Muscle layer of colon (tissue), 2 donors: Measurements from ENCODE around the gene QKI.

Experiments
- H3K27ac ChIP-seq: one replicate; pipeline ENCODE4 v1.7.0; 2013; ENCODE audit warnings: low read depth, mild to moderate bottlenecking, low read length, moderate library complexity
- H3K27me3 ChIP-seq, 2 donors: one replicate each; pipeline ENCODE4 v1.7.0; 2013; ENCODE audit warnings: low read length in 2 of 2, mild to moderate bottlenecking in 2 of 2; ENCODE audit not compliant: insufficient read depth in 2 of 2, control insufficient read depth in 1 of 2
- H3K36me3 ChIP-seq: one replicate; pipeline ENCODE4 v1.7.0; 2013; ENCODE audit warnings: mild to moderate bottlenecking, low read length; ENCODE audit not compliant: insufficient read depth
- H3K4me1 ChIP-seq: one replicate; pipeline ENCODE4 v1.7.0; 2013; ENCODE audit warnings: mild to moderate bottlenecking, low read length; ENCODE audit not compliant: insufficient read depth
- H3K4me3 ChIP-seq, 2 donors: one replicate each; pipeline ENCODE4 v1.7.0; 2013; ENCODE audit warnings: low read length in 2 of 2, low read depth in 1 of 2, mild to moderate bottlenecking in 1 of 2, moderate library complexity in 1 of 2
- H3K9ac ChIP-seq: one replicate; pipeline ENCODE4 v1.7.0; 2013; ENCODE audit warnings: low read length
- H3K9me3 ChIP-seq: one replicate; pipeline ENCODE4 v1.7.0; 2013; ENCODE audit warnings: mild to moderate bottlenecking, low read length
- donor health status: abdominal sarcoma.
- donor health status: Adenocarcinoma of cecum.

Gene QKI

DNA sequence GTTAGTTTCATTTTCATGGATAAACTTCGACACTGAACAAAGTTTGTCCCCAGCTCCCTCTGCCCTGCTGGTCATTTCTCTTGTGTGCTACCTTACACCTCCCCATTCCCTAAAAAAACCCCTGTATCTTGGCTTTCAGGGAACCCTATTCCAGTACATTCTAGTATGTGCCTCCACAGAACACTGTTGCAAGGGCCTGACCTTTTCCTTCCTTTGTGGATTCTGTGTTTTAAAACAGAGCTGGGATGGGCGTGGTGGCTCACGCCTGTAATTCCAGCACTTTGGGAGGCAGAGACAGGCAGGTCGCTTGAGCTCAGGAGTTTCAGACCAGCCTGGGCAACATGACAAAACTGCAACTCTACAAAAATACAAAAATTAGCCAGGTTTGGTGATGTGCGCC, 20.6 kb upstream of the QKI start:
- H3K4me3 ChIP-seq = no peak overlapping the region
- H3K36me3 ChIP-seq = no peaks in the 10 kb centered on the region
- no peaks in the 10 kb centered on the region for H3K27me3 ChIP-seq
- H3K27ac ChIP-seq = no peak overlapping the region
- H3K4me1 ChIP-seq = no peaks in the 10 kb centered on the region
- H3K9me3 ChIP-seq = no peaks in the 10 kb centered on the region
- H3K9ac ChIP-seq = no peak overlapping the region

DNA sequence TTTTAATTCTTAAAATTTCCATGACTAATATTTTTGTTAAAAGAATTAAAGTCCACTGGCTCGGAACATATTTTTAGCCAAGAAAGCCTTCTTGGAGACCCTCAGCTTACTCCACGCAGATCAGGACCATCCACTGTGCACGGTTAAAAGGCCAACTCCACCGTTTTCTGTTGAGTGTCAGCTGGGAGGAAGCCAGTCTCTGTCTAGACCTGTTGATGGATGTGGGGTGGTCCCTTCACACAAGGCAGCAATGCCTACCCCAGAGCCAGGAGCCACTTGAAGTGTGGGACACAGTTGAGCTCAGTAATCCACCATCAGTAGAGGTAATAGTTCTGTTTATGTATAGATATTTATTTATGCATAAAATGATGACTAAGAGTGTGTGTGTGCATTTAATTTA, 19.9 kb upstream of the QKI start:
- Histone ChIP-seq H3K27me3 (no peaks in the 10 kb centered on the region), H3K4me1 (no peaks in the 10 kb centered on the region), H3K9me3 (no peaks in the 10 kb centered on the region), H3K36me3 (no peaks in the 10 kb centered on the region), H3K27ac (no peak overlapping the region), H3K4me3 (no peak overlapping the region), H3K9ac (no peak overlapping the region)

DNA sequence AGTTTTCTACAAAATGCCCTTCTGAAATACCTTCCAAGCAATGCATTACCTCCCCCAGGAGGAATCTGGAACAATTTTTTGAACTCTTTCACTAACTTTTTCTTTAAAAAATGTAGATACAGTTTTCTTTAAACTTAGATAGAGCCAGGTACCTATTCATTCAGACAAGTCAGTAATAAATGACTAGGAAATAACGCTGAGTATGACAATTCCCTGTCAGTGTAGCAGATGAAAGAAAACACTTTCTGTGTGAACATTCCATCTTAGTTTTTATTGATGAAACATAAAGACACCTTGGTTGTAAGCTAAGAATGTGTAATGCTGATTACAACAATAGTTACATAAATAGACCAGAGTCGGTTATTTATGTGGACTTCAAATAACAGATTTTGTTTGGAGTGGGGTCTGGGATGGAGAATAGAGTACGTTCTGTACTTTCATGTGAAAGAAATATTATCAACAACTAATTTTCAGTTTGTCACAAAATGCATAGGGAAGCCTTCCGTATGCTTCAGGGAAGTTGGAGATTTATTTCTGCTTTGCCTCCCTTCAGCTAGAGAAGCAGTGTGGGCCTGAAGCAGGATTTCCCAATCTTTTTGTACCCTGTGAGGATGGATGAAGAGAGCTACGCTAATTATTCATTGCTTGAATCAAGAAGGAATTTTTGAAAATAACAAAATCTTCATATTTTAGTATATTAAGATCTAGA, 19.2 kb upstream of the QKI start:
- Histone ChIP-seq H3K27ac (no peak overlapping the region), H3K9me3 (no peaks in the 10 kb centered on the region), H3K4me1 (no peaks in the 10 kb centered on the region), H3K9ac (no peak overlapping the region), H3K27me3 (no peaks in the 10 kb centered on the region), H3K36me3 (no peaks in the 10 kb centered on the region), H3K4me3 (no peak overlapping the region)

DNA sequence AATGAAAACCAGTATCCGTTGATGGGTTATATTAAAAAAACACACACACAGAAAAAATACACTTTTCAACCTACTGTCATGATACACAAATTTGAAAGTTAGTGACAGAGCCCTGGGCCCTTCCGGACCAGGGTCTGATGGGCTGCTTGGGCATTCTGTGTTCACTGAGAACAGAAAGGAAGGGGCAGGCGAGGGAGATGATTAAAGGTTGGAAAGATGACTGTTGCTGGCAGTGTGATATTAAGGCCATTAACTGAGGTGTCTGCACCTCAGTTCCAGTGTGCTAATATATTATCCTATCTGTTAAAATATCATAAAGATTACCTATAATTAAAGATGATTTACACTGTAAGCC, 18.7 kb upstream of the QKI start:
- H3K36me3 ChIP-seq = no peaks in the 10 kb centered on the region
- H3K9me3 ChIP-seq = no peaks in the 10 kb centered on the region
- H3K27ac ChIP-seq = no peak overlapping the region
- H3K9ac ChIP-seq = no peak overlapping the region
- no peaks in the 10 kb centered on the region for H3K4me1 ChIP-seq
- H3K4me3 ChIP-seq = no peak overlapping the region
- H3K27me3 ChIP-seq = no peaks in the 10 kb centered on the region

DNA sequence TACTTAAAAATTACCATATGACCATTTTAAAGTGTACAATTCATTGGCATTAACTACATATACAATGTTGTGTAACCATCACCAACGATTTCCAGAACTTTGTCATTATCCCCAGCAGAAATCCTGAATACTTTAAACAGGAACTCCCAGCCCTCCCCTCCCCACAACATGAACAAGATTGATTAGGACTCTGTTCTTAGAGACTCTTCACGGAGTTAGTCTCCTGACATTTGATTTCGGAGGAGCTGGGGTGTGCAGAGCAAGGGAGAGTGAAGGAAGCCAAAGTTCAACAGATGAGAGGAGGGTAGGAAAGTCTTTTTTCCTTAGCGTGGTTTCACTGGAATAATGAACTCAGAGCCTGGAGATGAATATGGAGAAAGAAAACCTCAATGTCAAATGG, 17.2 kb upstream of the QKI start:
- Histone ChIP-seq H3K27ac (peak overlapping the region; percentile 27), H3K27me3 (no peaks in the 10 kb centered on the region), H3K4me1 (no peaks in the 10 kb centered on the region), H3K4me3 (no peak overlapping the region), H3K9me3 (no peaks in the 10 kb centered on the region), H3K9ac (no peak overlapping the region), H3K36me3 (no peaks in the 10 kb centered on the region)

DNA sequence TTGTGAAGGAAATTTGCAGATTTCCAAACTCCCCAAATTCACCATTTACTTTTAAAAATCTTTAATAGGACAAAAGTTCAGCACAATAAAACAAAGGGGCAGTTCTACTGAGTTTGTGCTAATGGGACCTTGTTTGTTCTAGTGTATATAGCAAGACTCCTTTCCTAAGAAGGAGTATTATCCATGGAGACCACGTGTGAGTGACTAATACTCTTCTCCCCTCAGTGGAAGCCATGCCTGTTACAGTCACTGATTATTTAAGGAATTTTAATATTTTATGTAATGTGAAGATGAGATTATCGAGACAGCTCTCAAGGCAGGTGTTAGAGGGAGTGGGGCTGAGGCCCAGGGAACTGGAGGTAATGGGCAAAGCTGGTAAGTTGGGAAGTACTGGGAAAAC, 16.4 kb upstream of the QKI start:
- H3K36me3 ChIP-seq = no peaks in the 10 kb centered on the region
- no peaks in the 10 kb centered on the region for H3K4me1 ChIP-seq
- H3K9me3 ChIP-seq = no peaks in the 10 kb centered on the region
- no peak overlapping the region for H3K4me3 ChIP-seq
- H3K27me3 ChIP-seq = no peaks in the 10 kb centered on the region
- no peak overlapping the region for H3K9ac ChIP-seq
- H3K27ac ChIP-seq = no peak overlapping the region

DNA sequence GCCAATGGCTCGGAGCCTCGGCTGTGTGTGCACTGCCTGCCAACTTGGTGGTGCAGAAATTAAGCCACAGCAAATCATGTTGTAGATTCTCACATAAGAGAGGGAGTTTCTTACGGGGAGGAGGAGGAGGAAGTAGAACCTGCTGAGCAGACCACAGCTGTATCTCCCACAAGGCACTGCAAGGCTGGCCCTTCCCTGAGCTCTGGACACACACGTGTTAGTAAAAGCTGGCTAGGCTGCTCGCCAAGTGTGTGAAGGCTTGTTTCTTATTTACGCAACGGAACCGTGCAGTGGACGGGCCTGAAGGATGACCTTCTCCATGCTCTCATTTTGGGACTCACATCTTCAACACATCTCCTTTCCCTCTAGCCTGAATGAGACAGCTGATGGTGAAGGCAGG, 15.7 kb upstream of the QKI start:
- Histone ChIP-seq H3K9ac (no peak overlapping the region), H3K27me3 (no peaks in the 10 kb centered on the region), H3K4me3 (no peak overlapping the region), H3K9me3 (no peaks in the 10 kb centered on the region), H3K27ac (no peak overlapping the region), H3K36me3 (no peaks in the 10 kb centered on the region), H3K4me1 (no peaks in the 10 kb centered on the region)

DNA sequence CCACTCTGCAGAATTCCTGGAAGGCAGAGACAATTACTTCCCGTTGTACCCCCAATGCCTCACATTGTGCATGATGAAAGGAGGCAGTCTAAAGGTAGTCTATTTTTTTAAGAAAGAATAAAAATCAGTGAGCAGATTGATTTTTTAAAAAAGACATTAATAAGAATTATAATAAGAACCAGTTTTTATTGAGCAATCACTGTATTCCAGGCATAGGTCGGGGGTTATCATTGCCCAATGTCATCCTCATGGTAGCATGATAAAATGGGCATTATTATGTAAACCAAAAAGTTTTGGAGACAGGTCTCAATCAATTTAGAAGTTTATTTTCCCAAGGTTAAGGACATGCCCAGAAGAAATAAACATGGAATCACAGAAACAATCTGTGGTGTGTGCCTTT, 14.0 kb upstream of the QKI start:
- no peak overlapping the region for H3K27ac ChIP-seq

DNA sequence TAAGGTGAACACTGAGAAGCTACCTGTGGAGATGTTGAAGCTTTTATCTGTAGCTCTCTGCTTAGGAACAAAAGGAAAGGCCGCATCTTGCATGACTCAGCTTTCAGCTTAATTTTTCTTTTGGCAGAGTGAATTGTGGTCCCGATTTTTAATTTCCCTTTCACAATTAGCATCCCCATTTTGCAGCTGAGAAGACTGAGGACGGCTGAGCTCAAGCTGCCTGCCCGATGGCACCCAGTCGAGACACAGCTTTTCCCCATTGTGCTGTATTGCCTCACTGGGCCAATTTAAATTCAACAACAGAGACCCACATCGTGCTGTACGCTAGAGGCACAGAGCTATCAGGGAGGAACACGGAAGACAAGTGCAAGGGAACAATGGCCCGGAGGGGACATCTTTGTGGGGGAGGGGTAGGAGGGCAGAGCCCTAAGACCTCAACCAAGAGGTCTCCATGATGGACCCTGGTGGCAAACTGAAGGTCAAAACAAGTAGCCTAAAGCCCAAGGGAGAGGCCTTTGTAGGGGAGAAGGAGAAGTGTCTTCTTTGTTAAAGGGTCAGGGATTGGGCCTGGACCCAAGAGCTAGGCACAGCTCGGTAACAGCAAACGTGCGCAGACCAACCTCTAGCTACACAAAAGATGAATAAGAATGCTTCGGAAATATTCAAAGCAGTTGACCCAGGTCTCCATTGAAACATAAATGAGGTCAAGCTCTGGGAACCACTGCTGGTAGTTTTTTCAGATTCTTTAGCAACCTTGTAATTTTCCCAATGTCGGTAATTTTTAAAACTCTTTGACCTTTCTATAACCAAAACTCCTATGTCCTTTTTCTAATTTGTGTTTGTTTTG, 13.3 kb upstream of the QKI start:
- no peak overlapping the region for H3K27ac ChIP-seq
- H3K9me3 ChIP-seq = no peaks in the 10 kb centered on the region
- H3K4me1 ChIP-seq = peaks cover 10% of the 10 kb centered on the region
- no peak overlapping the region for H3K9ac ChIP-seq
- no peaks in the 10 kb centered on the region for H3K27me3 ChIP-seq
- no peaks in the 10 kb centered on the region for H3K36me3 ChIP-seq
- H3K4me3 ChIP-seq = no peak overlapping the region

More for the DNA sequence above, 14.0 kb upstream of the QKI start:
- no peaks in the 10 kb centered on the region for H3K27me3 ChIP-seq
- peaks cover 4% of the 10 kb centered on the region for H3K4me1 ChIP-seq
- H3K4me3 ChIP-seq = no peak overlapping the region
- H3K9ac ChIP-seq = no peak overlapping the region
- H3K36me3 ChIP-seq = no peaks in the 10 kb centered on the region
- no peaks in the 10 kb centered on the region for H3K9me3 ChIP-seq

DNA sequence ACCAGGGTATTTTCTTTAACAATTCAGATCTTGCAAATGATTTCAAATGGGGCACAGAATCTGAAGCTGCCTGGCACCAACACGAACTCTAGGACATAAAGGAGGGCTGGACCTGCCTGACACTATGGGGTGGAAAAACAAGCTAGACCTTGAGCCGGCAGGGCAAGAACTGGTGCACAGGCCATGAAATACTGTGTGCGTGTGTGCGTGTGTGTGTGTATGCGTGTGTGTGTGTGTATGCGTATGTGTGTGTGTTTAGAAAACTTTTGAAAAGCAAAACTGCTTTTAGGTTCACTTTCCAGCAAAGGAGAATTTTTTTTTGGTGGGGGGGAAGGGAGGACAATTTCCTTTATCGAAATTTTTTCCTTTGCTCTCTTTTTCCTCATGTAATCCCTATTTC, 11.9 kb upstream of the QKI start:
- Histone ChIP-seq H3K9ac (no peak overlapping the region), H3K36me3 (no peaks in the 10 kb centered on the region), H3K27ac (no peak overlapping the region), H3K27me3 (no peaks in the 10 kb centered on the region), H3K9me3 (no peaks in the 10 kb centered on the region), H3K4me1 (peaks cover 13% of the 10 kb centered on the region), H3K4me3 (no peak overlapping the region)

DNA sequence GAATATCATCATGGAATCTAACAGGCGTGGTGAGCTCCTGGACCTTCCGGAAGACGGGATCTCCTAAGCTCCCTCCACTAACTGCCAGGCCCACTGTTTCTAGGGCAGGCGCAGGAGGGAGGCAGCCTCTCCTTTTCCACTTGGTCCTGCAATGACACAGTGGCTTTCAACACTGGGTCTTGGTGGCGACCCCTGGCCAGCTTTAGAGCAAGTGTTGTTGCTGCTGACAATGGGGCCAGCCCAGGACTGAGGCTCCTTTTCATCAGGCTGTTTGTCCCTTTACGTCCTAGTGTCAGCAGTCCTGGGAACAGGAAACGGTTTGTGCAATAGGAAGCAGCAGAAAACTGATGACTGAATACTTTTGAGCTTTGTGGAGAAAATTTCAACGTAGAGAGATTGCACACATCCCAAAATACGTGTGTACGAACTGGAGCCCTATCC, 9.7 kb upstream of the QKI start:
- Histone ChIP-seq H3K27me3 (no peaks in the 10 kb centered on the region), H3K36me3 (no peaks in the 10 kb centered on the region), H3K4me1 (peaks cover 13% of the 10 kb centered on the region), H3K4me3 (no peak overlapping the region), H3K27ac (peak overlapping the region; percentile 83), H3K9me3 (no peaks in the 10 kb centered on the region), H3K9ac (no peak overlapping the region)
